Effector memory CD8-positive, alpha-beta T cell (primary cell): ENCODE data around the gene GRID1.

Source experiments
- ATAC-seq: fragments of 150-1000 bp; cut with Tn5 transposase; replicated peaks from 2 replicates; pipeline ENCODE4 v1.10.0; 2021; ENCODE audit warnings: mild to moderate bottlenecking, moderate library complexity
- DNase-seq, 3 experiments: peaks; one replicate each; pipeline ENCODE4 v3.0.0; 2021
- H3K27ac Mint-ChIP-seq, 2 donors: one replicate each; pipeline ENCODE4 v1.8.0; 2022; ENCODE audit warnings: mild to moderate bottlenecking in 2 of 2, mixed read lengths in 2 of 2, moderate library complexity in 2 of 2
- H3K27me3 Mint-ChIP-seq, 2 donors: one replicate each; pipeline ENCODE4 v1.8.0; 2022; ENCODE audit warnings: mixed read lengths in 2 of 2
- H3K36me3 Mint-ChIP-seq: one replicate; pipeline ENCODE4 v1.8.0; 2022; ENCODE audit warnings: mild to moderate bottlenecking, moderate library complexity, mixed read lengths; ENCODE audit not compliant: insufficient read depth
- H3K4me1 Mint-ChIP-seq, 2 donors: one replicate each; pipeline ENCODE4 v1.8.0; 2022; ENCODE audit warnings: low read depth in 2 of 2, mixed read lengths in 2 of 2
- H3K4me3 Mint-ChIP-seq, 2 donors: one replicate each; pipeline ENCODE4 v1.8.0; 2022; ENCODE audit warnings: mild to moderate bottlenecking in 2 of 2, mixed read lengths in 2 of 2, moderate library complexity in 2 of 2
- H3K9me3 Mint-ChIP-seq, 2 donors: one replicate each; pipeline ENCODE4 v1.8.0; 2022; ENCODE audit warnings: mixed read lengths in 2 of 2

GRID1 gene

GRCh38 chr10:86191686-86192085 lies 174.9 kb downstream of the GRID1 start:
- Mint-ChIP-seq H3K9me3 (peaks cover 0 to under 1% of the 10 kb centered on the region in 2 donors), H3K27me3 (peaks cover 47 to 90% of the 10 kb centered on the region in 2 donors), H3K36me3 (peaks cover 3% of the 10 kb centered on the region), H3K4me1 (no peaks in the 10 kb centered on the region), H3K27ac (no peak overlapping the region), H3K4me3 (no peak overlapping the region)
- DNase-seq (no peak), ATAC-seq (no peak)

DNA sequence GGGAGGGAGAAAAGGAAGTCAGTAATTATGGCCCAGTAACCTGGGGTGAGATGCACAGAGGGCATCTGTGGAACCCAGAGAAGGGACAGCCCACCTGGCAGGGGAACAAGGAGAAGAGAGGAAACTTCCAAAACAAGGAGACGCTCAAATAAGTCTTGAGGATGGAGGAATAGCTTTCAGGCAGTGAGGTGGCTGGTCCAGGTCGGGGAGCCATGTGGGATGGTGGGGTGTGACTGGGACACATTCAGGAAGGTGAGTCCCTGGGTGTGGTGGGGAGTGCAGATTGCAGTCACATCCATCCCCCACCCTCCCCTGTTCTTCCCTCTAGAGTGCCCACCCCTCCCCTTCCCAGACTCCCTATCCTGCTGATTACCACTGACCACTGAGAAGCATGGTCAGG lies 175.4 kb downstream of the GRID1 start:
- Mint-ChIP-seq H3K27ac (no peak overlapping the region), H3K36me3 (peaks cover 3% of the 10 kb centered on the region), H3K27me3 (peaks cover 50 to 85% of the 10 kb centered on the region in 2 donors), H3K9me3 (peaks cover 0 to 2% of the 10 kb centered on the region in 2 donors), H3K4me3 (no peak overlapping the region), H3K4me1 (no peaks in the 10 kb centered on the region)
- ATAC-seq (no peak), DNase-seq (no peak)

- H3K9me3 Mint-ChIP-seq: peaks cover 0 to 2% of the 10 kb centered on the region in 2 donors
- peaks cover 3% of the 10 kb centered on the region for H3K36me3 Mint-ChIP-seq
- no peak for DNase-seq
- no peak overlapping the region for H3K4me3 Mint-ChIP-seq
- peak overlapping the region in 1 of 2 donors; percentile 19 for H3K27ac Mint-ChIP-seq
- no peak for ATAC-seq
- peaks cover 45 to 76% of the 10 kb centered on the region in 2 donors for H3K27me3 Mint-ChIP-seq
- H3K4me1 Mint-ChIP-seq: no peaks in the 10 kb centered on the region
Observed at GRCh38 chr10:86190291-86190690, 176.3 kb downstream of the GRID1 start.

DNA sequence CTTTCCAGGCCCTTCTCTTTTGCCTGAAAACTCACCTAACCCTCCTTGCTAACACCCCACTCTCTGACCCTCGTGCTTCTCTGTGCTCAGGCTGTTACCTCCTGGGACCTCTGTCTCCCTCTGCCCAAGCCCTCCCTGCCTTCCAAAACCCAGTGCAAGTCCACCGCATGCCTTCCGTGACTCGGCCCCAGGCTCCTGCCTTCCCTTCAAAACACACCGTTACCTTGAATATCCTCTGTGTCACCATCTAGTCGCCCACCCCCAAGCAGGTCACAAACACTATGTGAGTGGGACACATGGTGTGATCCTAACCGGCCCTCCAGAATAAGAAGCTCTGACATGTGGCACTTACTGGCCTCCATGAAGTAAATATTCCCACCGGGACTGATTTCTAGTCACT lies 176.7 kb downstream of the GRID1 start:
- peaks cover 45 to 72% of the 10 kb centered on the region in 2 donors for H3K27me3 Mint-ChIP-seq
- peak overlapping the region in 1 of 2 donors; percentile 19 for H3K27ac Mint-ChIP-seq
- H3K36me3 Mint-ChIP-seq: peaks cover 3% of the 10 kb centered on the region
- H3K4me3 Mint-ChIP-seq: no peak overlapping the region
- DNase-seq (no peak), ATAC-seq (no peak)
- no peaks in the 10 kb centered on the region for H3K4me1 Mint-ChIP-seq
- peaks cover 0 to 2% of the 10 kb centered on the region in 2 donors for H3K9me3 Mint-ChIP-seq

- peaks cover 47 to 63% of the 10 kb centered on the region in 2 donors for H3K27me3 Mint-ChIP-seq
- H3K4me1 Mint-ChIP-seq: no peaks in the 10 kb centered on the region
- H3K36me3 Mint-ChIP-seq: peaks cover 3% of the 10 kb centered on the region
- no peak overlapping the region for H3K4me3 Mint-ChIP-seq
- peaks cover 0 to 2% of the 10 kb centered on the region in 2 donors for H3K9me3 Mint-ChIP-seq
- no peak for ATAC-seq
- H3K27ac Mint-ChIP-seq: no peak overlapping the region
- DNase-seq: no peak
Observed at GRCh38 chr10:86188796-86189558, 177.6 kb downstream of the GRID1 start.

- H3K27ac Mint-ChIP-seq: no peak overlapping the region
- no peaks in the 10 kb centered on the region for H3K4me1 Mint-ChIP-seq
- H3K9me3 Mint-ChIP-seq: peaks cover 0 to 2% of the 10 kb centered on the region in 2 donors
- ATAC-seq: no peak
- no peak overlapping the region for H3K4me3 Mint-ChIP-seq
- peaks cover 44 to 57% of the 10 kb centered on the region in 2 donors for H3K27me3 Mint-ChIP-seq
- peaks cover 3% of the 10 kb centered on the region for H3K36me3 Mint-ChIP-seq
- DNase-seq: no peak
Observed at GRCh38 chr10:86188326-86188725, 178.3 kb downstream of the GRID1 start.

- ATAC-seq (no peak), DNase-seq (no peak)
- Mint-ChIP-seq H3K27ac (no peak overlapping the region), H3K27me3 (peaks cover 44 to 53% of the 10 kb centered on the region in 2 donors), H3K36me3 (peaks cover 3% of the 10 kb centered on the region), H3K9me3 (peaks cover 0 to 2% of the 10 kb centered on the region in 2 donors), H3K4me1 (no peaks in the 10 kb centered on the region), H3K4me3 (no peak overlapping the region)
Observed at GRCh38 chr10:86187499-86188239, 178.9 kb downstream of the GRID1 start.

GRCh38 chr10:86186633-86187032 lies 180.0 kb downstream of the GRID1 start:
- Mint-ChIP-seq H3K36me3 (peaks cover 3% of the 10 kb centered on the region), H3K4me1 (no peaks in the 10 kb centered on the region), H3K27ac (no peak overlapping the region), H3K9me3 (peaks cover 0 to 2% of the 10 kb centered on the region in 2 donors), H3K27me3 (peaks cover 34 to 42% of the 10 kb centered on the region in 2 donors), H3K4me3 (no peak overlapping the region)
- DNase-seq (no peak), ATAC-seq (no peak)

DNA sequence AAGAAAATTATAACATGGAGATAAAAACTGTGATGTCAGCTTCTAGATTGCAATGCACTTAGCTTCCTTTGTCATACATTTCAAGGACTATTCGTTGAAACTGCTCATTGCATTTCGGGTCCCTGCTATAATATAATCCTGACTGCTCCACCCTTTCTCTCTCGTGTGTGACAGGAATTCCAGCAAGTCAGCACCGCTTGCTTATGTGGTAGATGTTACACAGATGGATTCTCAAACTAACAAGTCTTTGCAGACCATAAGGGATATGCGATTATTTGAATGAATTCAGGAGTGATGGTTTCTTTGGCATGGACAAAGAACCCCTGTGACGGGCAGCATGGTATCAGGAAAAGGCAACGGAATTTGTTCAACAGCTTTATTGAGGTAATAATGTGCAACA lies 184.0 kb downstream of the GRID1 start:
- DNase-seq (no peak), ATAC-seq (no peak)
- H3K27me3 Mint-ChIP-seq: peaks cover 10 to 14% of the 10 kb centered on the region in 2 donors
- H3K36me3 Mint-ChIP-seq: no peaks in the 10 kb centered on the region
- H3K9me3 Mint-ChIP-seq: peaks cover 0 to 2% of the 10 kb centered on the region in 2 donors
- H3K27ac Mint-ChIP-seq: no peak overlapping the region
- no peak overlapping the region for H3K4me3 Mint-ChIP-seq
- no peaks in the 10 kb centered on the region for H3K4me1 Mint-ChIP-seq

GRCh38 chr10:86182150-86182549 lies 184.4 kb downstream of the GRID1 start:
- ATAC-seq (no peak), DNase-seq (no peak)
- Mint-ChIP-seq H3K36me3 (no peaks in the 10 kb centered on the region), H3K9me3 (peaks cover 0 to 2% of the 10 kb centered on the region in 2 donors), H3K27ac (no peak overlapping the region), H3K4me1 (no peaks in the 10 kb centered on the region), H3K4me3 (no peak overlapping the region), H3K27me3 (peaks cover 8 to 14% of the 10 kb centered on the region in 2 donors)

DNA sequence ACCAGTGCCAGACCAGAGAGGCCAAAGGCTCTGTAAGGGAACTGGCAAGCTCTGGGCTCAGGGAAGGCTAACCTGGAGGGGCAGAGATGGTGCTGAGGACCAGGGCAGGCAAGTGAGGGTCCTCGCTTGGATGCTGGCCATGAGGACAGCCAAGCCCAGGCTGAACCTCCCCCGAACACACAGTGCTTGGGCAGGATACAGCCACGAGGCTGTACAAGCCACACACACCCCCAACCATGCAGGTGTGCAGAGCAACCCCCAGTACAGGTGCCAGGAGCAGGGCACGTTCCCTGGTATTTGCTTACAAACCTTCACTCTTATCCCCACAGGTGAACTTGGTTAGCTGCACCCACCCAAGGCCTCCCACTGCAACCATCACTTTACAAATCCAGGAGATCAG lies 185.7 kb downstream of the GRID1 start:
- H3K4me1 Mint-ChIP-seq: no peaks in the 10 kb centered on the region
- ATAC-seq: no peak
- peaks cover 5 to 8% of the 10 kb centered on the region in 2 donors for H3K27me3 Mint-ChIP-seq
- no peaks in the 10 kb centered on the region for H3K36me3 Mint-ChIP-seq
- no peaks in the 10 kb centered on the region for H3K9me3 Mint-ChIP-seq
- no peak for DNase-seq
- no peak overlapping the region for H3K27ac Mint-ChIP-seq
- H3K4me3 Mint-ChIP-seq: no peak overlapping the region

DNA sequence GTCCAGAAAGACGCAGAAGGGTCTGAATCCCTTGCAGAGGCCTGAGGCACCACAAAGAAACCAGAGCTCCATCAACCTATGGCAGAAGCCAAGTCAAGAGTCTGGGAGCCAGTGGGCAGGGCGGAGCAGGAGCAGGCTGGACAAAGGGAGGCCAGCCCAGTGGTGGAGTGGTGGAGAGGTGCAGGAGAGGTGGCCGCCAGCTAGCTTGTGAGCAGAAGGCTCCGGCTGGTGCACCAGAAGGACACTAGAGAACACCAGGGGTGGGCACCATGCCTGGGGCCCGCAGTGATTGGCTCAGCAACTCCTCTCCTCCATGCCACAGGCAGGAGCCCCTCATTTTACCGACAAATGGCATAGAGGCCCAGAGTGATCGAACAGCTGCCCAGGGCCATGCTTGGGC lies 186.6 kb downstream of the GRID1 start:
- DNase-seq: no peak
- Mint-ChIP-seq H3K27ac (no peak overlapping the region), H3K36me3 (no peaks in the 10 kb centered on the region), H3K9me3 (no peaks in the 10 kb centered on the region), H3K27me3 (peaks cover 5 to 8% of the 10 kb centered on the region in 2 donors), H3K4me3 (no peak overlapping the region), H3K4me1 (no peaks in the 10 kb centered on the region)
- no peak for ATAC-seq

DNA sequence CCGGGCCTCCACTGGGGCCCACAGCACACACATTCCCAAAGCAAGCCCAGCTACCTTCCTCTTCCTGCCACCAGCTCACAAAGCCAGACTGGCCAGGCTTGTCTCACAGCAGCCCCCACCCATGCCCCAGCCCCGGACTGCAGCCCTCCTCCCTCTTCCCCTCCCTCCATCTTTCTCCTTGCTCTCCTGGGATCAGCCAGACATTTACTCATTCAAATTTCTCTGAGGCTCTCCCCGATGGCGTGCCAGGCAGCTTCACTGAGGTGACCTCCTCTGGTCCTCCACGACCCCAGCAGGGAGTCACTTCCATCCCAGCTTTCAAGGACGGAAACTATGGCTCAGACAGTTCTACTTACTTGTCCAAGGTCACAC lies 187.5 kb downstream of the GRID1 start:
- Mint-ChIP-seq H3K27me3 (peaks cover 0 to 8% of the 10 kb centered on the region in 2 donors), H3K27ac (no peak overlapping the region), H3K36me3 (no peaks in the 10 kb centered on the region), H3K4me3 (no peak overlapping the region), H3K4me1 (no peaks in the 10 kb centered on the region), H3K9me3 (no peaks in the 10 kb centered on the region)
- DNase-seq: no peak
- ATAC-seq: no peak
